GM11168 (cell line): ENCODE results near the gene POU5F2.

Experiments
- in situ Hi-C: fragments of 300-500 bp; cut with MboI; formaldehyde crosslinking; loops from one replicate; pipeline ENCODE4 v1.12.0; 2022; ENCODE audit warnings: low sequenced_read_pairs; ENCODE audit not compliant: unreplicated experiment

POU5F2 gene, protein sequence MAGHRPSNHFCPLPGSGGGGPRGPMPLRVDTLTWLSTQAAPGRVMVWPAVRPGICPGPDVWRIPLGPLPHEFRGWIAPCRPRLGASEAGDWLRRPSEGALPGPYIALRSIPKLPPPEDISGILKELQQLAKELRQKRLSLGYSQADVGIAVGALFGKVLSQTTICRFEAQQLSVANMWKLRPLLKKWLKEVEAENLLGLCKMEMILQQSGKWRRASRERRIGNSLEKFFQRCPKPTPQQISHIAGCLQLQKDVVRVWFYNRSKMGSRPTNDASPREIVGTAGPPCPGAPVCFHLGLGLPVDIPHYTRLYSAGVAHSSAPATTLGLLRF

DNA sequence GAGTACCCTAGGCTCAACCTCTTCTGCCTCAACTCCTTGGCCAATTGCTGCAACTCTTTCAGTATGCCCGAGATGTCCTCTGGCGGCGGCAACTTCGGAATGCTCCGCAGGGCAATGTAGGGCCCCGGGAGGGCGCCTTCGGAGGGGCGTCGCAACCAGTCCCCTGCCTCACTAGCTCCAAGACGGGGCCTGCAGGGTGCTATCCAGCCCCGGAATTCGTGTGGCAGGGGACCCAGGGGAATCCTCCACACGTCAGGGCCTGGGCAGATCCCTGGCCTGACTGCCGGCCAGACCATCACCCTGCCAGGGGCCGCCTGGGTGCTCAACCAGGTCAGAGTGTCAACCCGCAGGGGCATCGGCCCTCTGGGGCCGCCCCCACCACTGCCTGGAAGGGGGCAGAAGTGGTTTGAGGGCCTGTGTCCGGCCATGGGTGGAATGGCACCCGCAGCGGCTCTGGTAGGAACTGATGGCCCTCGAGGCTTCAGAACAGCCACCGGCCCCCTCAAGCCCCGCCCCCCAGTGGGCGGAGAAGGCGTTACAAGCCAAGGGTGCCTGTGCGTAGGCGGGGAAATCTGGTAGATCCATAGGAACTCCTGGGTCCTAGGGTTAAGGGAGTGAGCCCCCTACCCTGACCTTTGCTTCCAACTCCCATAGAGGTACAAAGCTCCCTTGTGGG, at the start of gene POU5F2:
Gene POU5F2 (minus strand): TSS at position 465 of the 676 bp plus-strand sequence. CDS start 37 bp downstream, at position 428.
- in situ Hi-C loops: no loop called here

- in situ Hi-C loops: no loop called here
Observed at GRCh38 chr5:93790401-93790800, 49.0 kb upstream of the POU5F2 start.

DNA sequence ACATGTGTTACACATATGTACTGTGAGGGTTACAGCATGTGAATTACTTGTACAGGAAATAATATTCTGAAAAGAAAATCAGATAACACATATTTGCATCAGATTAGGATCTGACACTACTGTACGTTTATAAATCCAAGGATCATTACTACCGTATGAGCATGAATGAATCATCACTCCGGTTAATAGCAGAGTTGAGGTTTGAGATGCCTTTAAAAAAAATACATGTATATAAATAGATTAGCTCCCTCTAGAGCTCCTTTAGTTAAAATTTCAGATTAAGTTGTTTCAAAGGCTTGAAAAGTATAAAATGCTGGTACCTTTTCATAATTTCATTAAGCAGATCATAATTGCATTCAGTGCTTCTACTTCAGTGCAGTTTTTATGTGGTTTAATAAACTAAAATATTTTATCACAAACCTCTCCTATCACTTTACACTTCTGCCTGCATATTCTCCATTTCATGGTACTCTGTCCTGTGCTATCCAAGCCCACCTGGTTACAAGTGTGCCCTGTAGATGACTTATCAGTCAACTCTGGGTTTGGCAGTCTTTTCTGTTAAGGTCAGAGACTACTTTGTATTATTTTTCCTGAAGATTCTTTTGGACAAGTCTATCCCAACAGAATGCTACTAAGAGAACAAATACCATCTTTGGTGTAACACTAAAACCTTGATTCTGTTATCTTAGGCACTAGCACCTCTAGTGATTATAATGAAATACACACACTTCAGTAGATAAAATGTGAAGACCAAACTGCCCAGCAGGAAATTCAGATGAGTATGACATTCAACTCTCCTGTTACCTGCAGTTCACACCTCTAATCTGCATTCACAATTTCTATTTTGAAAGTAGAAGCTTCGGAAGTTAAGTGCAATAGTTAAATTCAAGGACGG, 48.0 kb upstream of the POU5F2 start:
- in situ Hi-C loops: no loop called here

- in situ Hi-C loops: no loop called here
Observed at GRCh38 chr5:93787598-93787997, 46.2 kb upstream of the POU5F2 start.

DNA sequence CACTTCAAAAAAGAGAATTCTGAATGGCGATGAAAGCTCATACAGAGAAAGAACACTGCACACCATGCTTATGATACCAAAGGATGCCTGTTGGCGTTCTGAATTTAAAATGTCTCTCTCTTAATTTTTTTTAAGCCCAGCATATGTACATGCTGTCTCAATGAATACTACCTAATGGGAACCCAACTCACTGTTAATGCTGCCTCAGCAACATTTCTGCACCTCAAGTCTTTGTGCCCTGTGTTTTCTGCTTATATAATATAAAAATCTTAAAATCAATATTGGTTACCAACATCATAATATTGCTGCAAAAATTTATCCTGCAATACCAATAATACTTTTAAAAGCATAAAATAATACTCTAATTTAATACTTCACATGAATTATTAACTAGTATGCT, 44.1 kb upstream of the POU5F2 start:
- in situ Hi-C loops: no loop called here

GRCh38 chr5:93782978-93783377, 41.6 kb upstream of the POU5F2 start:
- in situ Hi-C loops: no loop called here

GRCh38 chr5:93777620-93778019, 36.2 kb upstream of the POU5F2 start:
- in situ Hi-C loops: no loop called here

DNA sequence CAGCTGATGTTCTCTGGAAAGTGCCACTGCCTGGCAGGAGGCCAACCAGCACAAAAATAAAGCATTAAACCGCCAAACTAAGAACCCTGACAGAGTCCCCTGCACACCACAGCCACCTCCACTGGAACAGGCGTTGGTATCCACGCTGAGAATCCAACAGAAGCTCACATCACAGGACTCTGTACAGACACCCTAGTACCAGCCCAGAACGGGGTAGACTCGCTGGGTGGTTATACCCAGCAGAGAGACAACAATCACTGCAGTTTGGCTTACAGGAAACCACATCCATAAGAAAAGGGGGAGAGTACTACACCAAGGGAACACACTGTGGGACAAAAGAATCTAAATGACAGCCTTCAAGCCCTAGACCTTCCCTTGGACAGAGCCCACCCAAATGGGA, 15.0 kb upstream of the POU5F2 start:
- in situ Hi-C loops: no loop called here

- in situ Hi-C loops: no loop called here
Observed at GRCh38 chr5:93755716-93756115, 14.3 kb upstream of the POU5F2 start.

DNA sequence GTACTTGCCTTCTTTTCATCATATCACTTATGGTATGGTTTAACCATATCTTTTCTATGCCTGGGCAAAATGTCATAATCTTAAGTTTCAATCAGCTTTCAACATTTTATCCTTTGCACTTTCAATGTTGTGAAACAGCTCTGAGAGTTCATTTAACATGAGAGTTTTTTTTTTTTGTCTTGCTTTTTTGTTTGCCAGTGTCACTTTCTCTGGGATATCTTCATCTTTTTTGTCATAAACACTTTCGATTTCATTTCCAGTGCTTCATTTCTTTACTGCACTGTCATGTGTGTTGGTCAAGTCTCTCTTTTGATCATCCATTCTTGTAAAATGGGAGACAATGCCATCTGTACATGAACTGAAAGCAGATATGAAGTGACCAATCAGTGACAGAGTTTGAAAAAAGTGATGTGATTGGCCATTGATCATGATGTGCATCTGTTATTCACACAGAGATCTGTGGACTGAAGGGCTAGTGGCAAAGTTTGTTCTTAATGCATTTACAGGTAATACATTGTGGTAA, 7.5 kb upstream of the POU5F2 start:
- in situ Hi-C loops: no loop called here

DNA sequence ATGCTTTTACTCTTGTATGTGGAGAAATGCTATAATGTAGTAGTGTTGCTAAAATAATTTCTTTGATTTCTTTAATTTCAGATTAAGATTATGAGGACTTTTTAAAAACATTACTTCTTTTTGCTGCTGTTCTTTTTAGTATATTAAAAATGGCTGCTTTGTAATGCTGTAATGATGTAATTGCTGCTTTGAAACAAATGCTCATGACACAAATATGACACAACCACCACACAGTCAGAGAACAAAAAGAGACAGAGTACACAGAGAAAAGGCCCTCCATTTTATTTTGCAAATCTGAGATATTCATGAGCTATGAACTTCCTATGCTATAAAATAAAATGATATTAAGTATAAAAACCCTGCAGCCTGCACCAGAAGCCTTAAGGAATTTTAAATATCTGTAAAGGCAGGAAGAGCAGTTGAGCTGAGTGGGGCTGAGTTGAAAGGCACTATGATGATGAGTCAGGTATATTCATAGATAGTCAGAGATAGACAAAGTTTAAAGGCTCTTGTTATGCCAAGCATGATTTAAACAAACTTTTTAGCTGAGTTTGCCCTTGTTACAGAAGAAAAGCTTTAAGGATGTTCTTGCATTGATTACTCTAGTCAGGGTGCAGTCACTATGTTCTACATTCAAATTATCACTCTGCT, 5.1 kb upstream of the POU5F2 start:
- in situ Hi-C loops: no loop called here

DNA sequence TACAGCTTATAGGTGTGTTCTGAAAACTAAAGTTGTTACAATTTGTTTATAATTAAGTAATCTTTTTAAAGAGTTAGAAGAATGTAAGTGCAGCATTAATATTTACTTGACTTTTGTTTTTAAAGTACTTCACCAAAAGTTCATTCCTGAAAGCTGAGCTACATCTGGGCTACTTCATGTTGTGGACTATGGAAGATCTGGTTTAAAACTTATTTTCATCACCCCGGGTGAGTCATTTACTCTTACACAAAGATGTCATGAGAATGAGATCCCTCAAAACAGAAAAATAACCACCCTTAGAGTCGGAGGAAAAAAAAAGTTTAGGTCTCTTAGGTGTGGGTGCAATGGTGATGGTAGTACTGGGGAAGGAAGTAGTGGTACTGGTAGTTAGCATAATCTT, 5.1 kb downstream of the POU5F2 start:
- in situ Hi-C loops: no loop called here

GRCh38 chr5:93735378-93735777, 6.0 kb downstream of the POU5F2 start:
- in situ Hi-C loops: no loop called here

- in situ Hi-C loops: no loop called here
Observed at GRCh38 chr5:93731987-93732386, 9.4 kb downstream of the POU5F2 start.

- in situ Hi-C loops: no loop called here
Observed at GRCh38 chr5:93726595-93726994, 14.8 kb downstream of the POU5F2 start.

DNA sequence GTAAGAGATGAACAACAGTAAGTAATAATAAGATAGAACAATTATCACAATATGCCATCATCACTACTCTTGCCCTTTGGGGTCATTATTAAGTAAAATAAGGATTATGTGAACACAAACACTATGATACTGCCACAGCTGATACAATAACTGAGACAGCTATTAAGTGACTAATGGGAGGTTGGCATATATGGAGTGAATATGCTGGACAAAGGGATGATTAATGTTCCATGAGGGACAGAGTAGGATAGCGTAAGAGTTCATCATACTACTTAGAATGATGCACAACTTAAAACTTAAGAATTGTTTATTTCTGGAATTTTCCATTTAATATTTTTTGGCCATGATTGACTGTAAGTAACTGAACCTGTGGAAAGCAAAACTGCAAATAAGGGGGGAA, 16.6 kb downstream of the POU5F2 start:
- in situ Hi-C loops: no loop called here

DNA sequence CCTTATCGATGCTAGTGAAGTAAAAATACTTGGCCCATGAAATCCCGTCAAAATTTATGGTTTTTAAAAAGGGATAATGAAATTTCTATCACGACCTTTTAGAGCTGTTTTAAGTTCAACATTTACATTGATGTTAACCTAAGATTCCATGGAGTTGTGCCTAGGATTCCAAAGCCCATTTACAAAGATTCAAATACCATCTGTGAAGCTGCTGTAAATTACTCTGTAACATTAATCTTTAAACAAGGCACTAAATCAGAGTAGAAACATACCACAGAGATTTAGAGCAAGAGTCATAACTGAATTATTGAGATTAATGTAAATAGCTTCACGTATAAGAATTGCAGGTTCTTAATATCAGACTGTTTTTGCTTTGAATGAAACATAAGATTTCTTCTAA, 17.7 kb downstream of the POU5F2 start:
- in situ Hi-C loops: no loop called here

DNA sequence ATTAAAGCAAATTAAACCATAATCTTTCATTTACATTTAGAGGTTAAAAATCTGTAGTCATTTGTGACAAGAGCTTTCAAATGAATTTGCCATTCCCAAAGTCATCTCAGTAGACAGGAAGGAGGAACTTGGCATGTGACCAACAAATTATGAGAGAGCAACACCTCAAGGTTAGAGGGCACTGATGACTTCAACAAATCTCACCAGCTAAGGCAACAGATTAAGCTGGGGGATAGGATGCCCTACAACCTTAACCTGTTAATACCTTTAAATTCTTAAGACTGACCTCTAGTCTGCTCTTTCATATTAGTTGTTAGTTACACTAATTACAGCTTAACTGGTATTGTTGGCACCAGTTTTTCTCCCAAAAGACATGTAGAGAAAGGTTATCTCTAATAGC, 18.4 kb downstream of the POU5F2 start:
- in situ Hi-C loops: no loop called here

- in situ Hi-C loops: no loop called here
Observed at GRCh38 chr5:93722588-93722987, 18.8 kb downstream of the POU5F2 start.

DNA sequence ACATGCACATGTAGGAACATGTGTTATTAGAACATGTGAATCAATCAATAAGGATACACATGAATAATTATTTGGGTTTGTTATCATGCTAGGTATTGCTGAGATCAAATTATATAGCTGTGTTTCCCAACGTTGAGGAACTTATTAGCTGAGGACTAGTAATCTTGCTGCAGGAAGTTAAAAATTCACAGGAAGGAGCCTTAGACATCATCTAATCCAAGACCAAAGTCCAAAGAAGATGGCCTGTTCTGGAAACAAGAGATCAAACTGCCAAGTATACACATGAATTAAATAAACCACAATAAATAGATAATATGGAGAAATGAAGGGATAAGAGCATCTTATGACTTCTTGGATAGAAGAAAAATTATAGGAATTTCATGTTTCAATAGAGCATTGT, 19.9 kb downstream of the POU5F2 start:
- in situ Hi-C loops: no loop called here
